Fibroblast of upper back skin (primary cell): ENCODE measurements around the gene AGA.

ENCODE experiments used
- DNase-seq: peaks from one replicate; pipeline ENCODE4 v3.0.0-alpha.2; 2013

Gene AGA

DNA sequence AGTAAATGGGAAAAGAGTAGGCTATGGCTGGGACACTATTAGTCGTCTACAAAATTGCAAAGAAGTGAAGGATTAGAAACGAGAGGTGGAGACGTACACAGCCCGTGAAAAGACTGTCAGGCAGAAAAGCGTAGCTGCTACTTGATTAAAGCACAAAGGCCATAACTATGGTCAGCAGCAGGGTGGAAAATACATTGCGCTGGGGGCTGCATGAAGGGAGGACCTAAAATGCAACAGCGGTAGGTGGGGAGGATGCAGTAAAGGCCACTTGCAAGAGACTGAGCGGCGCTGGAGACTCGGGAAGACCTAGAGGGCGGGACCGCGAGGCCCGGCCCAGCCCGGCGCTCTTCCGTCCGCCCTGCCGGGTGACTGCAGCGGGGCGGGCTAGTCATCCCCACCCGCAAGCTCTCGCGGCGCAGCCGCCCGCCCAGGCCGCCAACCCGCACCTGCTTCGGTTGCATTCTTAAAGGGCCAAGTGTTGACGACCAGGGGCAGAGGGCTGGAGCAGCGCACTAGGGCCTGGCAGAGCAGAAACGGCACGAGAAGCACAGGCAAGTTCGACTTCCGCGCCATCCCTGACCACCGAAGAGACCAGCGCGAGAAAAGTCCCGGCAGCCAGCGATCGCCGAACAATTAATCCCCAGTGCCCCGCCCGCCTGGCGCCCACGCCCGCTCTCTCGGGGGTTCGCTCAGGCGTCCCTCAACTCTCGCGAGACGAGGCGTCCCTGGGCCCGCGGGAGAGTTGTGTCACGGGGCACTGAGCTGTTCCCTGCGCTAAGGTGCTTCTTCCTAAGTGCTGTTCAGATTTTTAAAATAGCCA, at the start of gene AGA:
Gene AGA (minus strand): TSS at position 635 of the 820 bp plus-strand sequence. CDS start 62 bp downstream, at position 573.
- DNase-seq: peak; percentile 95

- DNase-seq: no peak
Observed at GRCh38 chr4:177492022-177492421, 49.8 kb upstream of the AGA start.

- no peak for DNase-seq
Observed at GRCh38 chr4:177490769-177491168, 48.5 kb upstream of the AGA start.

DNA sequence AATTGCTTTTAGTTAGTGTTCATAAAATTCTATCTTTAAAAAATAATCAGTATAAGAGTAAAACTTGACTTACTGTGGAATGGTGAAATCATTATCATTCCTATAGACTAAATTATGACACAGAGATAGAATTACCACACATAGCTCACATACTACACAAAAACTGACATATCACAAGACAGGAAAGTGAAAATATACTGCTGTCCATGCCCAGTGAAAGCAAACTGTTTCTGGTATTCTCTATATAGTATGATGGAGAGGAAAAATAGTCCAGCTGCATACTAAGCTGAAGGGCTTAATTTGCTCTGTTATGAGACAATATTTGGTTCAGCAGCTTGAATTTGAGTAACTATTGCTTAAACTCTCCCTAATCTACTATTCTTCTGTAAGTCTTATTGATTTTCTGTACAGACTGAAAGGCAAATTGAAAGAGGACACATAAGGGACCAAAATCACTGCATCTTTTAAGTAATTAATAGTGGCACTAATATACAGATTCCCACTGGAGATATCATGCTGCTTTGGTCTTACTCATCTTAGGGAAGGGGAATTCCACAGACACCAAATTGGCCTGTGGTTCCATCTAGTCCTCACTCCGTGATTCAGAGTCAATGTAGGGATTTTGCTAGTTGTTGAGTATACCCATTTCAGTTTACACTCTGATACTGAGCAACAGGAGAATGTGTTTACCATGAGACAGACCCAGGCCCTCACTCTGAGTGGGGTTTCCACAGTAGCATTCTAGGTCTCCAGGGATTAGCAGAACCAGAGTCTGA, 47.4 kb upstream of the AGA start:
- peak; percentile 50 for DNase-seq

DNA sequence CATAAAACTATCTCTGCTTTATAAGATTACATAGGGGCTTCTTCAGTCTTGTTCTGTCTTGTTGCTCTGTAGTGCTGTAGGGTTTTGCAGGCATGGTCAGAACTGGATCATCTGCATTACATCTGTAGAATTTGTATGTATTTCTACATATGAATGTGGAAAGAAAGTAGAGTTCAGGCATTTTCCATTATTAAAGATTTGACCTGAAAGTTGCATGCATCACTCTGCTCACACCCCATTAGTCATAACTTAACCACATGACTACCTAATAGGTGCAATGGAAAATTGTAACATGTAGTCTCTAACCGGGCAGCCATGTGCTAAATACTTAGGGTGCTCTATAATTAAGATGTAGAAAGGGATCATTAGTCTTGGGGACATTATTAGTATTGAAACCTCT, 45.7 kb upstream of the AGA start:
- no peak for DNase-seq

DNA sequence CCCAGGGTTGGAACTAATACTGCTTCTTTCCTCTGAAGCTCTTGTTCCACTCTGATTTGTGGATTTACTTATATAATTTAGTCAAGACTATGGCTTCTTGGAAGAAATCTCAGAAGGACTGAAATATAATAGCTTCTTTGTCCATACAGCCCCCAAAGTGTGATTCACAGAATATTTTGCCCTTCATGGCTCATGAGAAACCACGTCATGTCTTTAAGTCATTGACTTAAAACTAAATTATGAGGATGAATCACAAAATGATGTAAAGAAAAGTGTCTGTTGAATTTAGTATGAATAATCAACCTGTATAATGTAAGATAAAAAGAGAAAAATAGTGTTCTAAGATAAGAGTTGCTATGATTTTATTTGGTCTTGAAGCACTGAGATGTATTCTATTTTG, 43.3 kb upstream of the AGA start:
- DNase-seq: peak; percentile 85

- DNase-seq: peak; percentile 93
Observed at GRCh38 chr4:177484613-177485021, 42.4 kb upstream of the AGA start.

- no peak for DNase-seq
Observed at GRCh38 chr4:177483760-177484159, 41.5 kb upstream of the AGA start.

DNA sequence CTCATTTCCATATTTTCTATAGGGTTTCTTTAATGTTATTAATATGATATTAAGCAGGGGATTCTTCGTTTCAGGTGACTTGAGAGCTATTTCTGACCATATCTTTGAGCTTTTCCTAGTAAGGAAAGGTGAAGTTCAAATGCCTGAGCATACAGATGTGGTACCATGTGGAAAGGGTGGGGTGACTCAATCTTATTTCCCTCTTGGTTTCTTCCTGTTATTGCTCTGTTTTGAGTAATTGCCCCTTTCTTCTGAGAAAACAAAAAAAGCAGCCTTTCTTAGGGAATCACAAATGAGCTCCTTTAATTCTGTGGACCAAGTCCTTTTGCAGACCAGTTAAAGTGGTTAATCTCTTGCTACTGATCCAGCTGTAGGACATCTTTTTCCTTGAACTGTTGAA, 41.0 kb upstream of the AGA start:
- DNase-seq: no peak

DNA sequence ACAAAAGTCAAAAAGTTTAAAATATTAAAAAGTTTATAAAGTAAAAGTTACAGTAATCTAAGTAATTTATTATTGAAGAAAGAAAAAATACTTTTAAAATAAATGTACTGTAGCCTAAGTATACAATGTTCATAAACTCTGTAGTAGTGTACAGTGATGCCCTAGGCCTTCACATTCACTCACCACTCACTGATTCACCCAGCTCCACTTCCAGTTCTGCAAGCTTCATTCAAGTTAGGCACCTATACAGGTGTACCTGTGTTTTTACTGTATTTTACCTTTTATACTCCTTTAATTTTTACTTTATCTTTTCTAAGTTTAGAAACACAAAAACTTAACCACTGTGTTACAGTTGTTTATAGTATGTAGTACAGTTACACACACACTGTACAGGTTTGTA, 40.1 kb upstream of the AGA start:
- no peak for DNase-seq

DNA sequence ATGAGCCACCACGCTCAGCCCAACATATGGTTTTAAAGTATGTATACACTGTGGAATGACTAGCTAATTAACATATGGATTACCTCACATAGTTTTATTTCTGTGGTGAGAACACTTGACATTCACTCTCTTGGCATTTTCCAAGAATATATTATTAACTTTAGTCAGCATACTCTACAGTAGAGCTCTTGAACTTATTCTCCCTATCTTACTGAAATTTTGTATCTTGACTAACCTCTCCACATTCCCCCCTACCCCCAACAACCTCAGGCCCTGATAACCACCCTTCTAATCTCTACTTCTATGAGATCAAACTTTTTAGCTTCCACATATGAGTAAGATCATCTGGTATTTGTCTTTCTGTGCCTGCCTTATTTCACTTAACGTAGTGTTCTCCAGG, 38.6 kb upstream of the AGA start:
- DNase-seq: peak; percentile 81

GRCh38 chr4:177479063-177479462, 36.8 kb upstream of the AGA start:
- no peak for DNase-seq

DNA sequence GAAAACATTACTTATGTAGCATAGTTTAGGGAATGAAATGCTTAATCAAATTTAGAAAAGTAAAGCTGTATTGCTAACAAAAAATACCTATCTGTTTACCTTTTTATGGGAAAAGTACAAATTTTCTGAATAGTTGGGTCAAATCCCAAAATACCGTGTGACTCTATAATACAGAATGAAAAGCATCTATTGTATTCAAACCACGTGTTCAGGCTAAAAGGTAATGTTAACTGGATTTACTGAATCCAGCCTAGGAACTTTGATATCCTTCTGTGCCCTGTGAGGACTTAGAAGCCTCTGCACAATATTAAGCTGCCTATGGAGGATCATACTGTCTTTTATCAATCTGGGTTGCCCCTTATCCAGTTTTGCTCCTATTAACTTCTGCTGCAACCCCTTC, 36.3 kb upstream of the AGA start:
- DNase-seq: no peak

DNA sequence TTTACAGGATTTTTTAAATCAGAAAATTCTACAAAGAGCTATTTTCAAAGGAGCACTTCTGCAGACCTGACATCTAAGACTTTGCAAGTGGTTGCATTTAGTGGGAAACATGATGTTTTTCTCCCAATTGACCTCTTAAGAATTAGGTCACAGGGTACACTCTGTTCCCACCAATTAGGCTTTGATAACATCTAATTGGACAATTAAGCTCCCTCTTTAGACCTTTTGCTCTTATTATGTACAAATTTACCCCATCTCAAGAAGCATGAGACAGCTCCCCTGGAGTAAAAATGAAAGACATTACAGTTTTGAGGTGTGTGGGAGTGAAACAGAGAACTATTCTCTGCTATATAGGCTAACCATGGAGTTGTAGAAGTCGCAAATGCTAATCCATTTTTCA, 31.8 kb upstream of the AGA start:
- DNase-seq: no peak

DNA sequence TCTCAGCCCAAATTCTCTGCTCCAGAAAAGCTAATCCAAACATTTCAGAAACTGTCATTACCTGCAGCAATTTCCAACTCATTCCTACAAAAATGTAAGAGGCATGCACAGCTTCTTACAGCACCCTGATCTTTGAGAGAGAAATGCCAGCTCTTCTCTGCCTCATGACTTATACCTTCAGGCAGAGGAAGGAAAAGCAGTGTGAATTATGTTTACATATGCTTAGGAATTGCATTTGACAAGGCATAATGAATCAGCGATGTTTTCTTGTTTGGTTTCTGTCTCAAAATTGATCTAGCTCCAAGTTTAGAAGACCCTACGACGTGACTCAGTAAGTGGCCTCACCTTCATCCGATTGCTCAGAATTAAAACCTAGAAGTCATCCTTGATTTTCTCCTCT, 21.8 kb upstream of the AGA start:
- DNase-seq: no peak

GRCh38 chr4:177461606-177462005, 19.4 kb upstream of the AGA start:
- peak; percentile 38 for DNase-seq

DNA sequence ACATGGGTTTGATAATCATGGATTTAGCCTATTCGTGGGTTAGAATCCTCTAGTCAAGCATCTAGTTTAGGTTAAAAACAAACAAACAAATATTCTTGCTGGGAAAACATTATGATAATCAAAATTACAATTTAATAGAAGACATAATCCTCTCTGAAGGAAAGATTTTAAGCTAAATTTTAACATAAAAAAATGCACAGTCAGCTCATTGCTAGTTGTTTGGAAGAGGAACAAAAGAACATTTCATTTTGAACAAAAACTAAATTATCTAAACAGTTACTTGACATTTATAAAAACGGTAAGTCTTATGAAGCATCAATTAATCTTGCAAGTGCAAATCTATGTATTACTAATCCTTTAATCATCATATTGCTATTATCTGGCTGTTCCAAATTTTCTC, 18.2 kb upstream of the AGA start:
- no peak for DNase-seq

DNA sequence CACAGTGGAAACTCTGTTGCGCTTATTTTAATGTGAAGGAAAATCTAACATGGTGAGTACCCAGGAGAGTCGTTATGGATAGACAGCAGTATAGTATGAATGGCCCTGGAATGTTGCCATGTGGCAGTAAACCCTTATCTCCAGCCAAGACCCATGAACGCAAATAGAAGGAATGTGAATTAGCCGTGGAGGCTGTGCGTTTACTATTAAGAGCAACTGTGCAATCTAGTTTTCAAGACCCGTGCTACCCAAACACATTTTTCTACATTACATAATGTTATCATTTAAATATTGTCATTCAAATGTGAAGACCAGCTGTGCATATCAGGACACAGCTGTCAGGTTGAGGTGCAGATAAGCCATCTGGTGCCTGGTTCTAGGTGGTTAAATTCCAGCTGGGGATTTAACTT, 13.3 kb upstream of the AGA start:
- DNase-seq: peak; percentile 85

DNA sequence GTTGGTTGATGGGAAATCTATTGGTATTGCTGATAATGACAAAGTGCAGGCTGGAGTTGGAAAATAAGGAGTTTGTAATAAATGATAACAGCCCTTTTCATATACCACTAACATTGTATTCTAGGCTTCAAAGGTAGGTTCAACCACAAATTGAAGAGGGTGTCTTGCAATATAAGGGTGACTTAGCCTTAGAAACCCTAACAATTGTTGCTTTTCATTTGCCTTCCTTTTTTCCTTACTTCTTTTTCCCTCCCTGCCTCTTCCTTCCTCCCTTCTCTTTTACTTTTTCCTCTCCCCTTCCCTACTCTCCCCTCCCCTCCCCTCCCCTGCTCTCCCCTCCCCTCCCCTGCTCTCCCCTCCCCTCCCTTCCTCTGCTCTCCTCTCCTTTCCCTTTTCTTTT, 10.9 kb upstream of the AGA start:
- DNase-seq: no peak

DNA sequence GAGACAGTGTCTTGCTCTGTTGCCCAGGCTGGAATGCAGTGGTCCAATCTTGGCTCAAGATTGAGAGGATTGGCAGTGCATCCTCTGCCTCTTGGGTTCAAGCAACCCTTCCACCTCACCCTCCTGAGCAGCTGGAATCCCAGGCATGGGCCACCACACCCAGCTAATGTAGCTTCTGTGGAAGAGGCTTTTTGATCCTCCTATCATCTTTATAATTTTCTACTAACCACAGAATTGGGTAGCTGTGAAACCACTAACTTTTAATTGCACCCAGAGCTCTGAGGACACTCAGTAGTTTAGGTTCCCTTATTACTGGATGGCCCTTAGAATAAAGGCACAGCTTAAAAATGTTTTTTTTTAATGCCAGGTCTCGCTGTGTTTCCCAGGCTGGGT, 8.9 kb upstream of the AGA start:
- DNase-seq: no peak

- no peak for DNase-seq
Observed at GRCh38 chr4:177450426-177451107, 8.3 kb upstream of the AGA start.

DNA sequence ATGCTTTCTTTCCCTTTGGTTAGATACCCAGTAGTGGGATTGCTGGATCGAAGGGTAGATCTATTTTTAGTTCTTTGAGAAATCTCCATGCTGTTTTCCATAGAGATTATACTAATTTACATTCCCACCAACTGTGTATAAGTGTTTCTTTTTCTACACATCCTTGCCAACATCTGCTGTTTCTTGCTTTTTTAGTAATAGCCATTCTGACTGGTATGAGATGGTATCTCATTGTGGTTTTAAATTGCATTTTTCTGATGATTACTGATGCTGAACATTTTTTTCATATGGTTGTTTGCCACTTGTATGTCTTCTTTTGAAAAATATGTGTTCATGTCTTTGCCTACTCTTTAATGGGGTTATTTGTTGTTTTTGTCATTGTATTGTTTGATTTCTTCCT, 6.6 kb upstream of the AGA start:
- DNase-seq: peak; percentile 78

GRCh38 chr4:177447417-177448004, 5.3 kb upstream of the AGA start:
- DNase-seq: no peak
